Mesendoderm (in vitro differentiated cells): ENCODE measurements around the gene SYNE2. TPM values are rescaled to one million over a fixed set of nuclear protein-coding genes. Genes with fewer than 3 reads are reported as not detected.

Experiments
- small RNA-seq: library from polyadenylated mRNA; stranded (forward); fragments of <200 nt; extraction: miRNeasy Mini kit (QIAGEN cat#:217004); gene quantifications from one replicate; pipeline ENCODE3, GENCODE V24; 2013; ENCODE audit not compliant: insufficient read depth

SYNE2 gene

Small RNA genes within 50 kb of the gene (small RNA-seq; reads per million reads assigned to genes)
- not detected for gene MIR548H1
- not detected for gene RF00019
- not detected for gene RPS28P1
